Vagina (tissue), 2 donors: Measurements from ENCODE around the gene NEDD8. TPM values are rescaled to one million over a fixed set of nuclear protein-coding genes. Genes with fewer than 3 reads are reported as not detected.

Source experiments
- DNase-seq, 2 donors: peaks; one replicate each; pipeline ENCODE4 v3.0.0-alpha.2; 2017; ENCODE audit errors: extremely low spot score in 2 of 2
- H3K27ac ChIP-seq: fragments of 200-600 bp; sonication (generic); one replicate; pipeline ENCODE4 v1.5.1; 2019
- H3K27me3 ChIP-seq: fragments of 200-600 bp; sonication (generic); one replicate; pipeline ENCODE4 v1.5.1; 2019
- H3K36me3 ChIP-seq, 2 donors: fragments of 200-600 bp; sonication (generic); one replicate each; pipeline ENCODE4 v1.5.1; 2017 to 2019
- H3K4me1 ChIP-seq: fragments of 200-600 bp; sonication (generic); one replicate; pipeline ENCODE4 v1.5.1; 2019
- H3K4me3 ChIP-seq, 2 donors: fragments of 200-600 bp; sonication (generic); 1 replicate in 1 of 2; 2 replicates in 1 of 2; pipeline ENCODE4 v1.5.1; 2016 to 2019
- H3K9me3 ChIP-seq: fragments of 200-600 bp; sonication (generic); one replicate; pipeline ENCODE4 v1.5.1; 2019
- CTCF ChIP-seq, 3 experiments: fragments of 450-650 bp in 2 of 3; fragments of 200-600 bp in 1 of 3; sonication (generic) in 1 of 3; IDR thresholded peaks; one replicate each; pipeline ENCODE4 v1.5.1; 2017 to 2019; ENCODE audit warnings: antibody characterized with exemption in 3 of 3, mild to moderate bottlenecking in 2 of 3, moderate library complexity in 2 of 3
- POLR2A ChIP-seq, 2 donors: fragments of 450-650 bp; IDR thresholded peaks; one replicate each; pipeline ENCODE4 v1.6.1; 2017; ENCODE audit warnings: antibody characterized with exemption in 2 of 2, mild to moderate bottlenecking in 2 of 2, moderate library complexity in 2 of 2
- POLR2AphosphoS5 ChIP-seq, 2 donors: sonication (generic); formaldehyde crosslinking; IDR thresholded peaks; one replicate each; pipeline ENCODE4 v1.9.0; 2017; ENCODE audit warnings: antibody characterized with exemption in 2 of 2, mild to moderate bottlenecking in 2 of 2, low read depth in 1 of 2; ENCODE audit not compliant: insufficient read depth in 1 of 2
- intact Hi-C: fragments of 100-400 bp; cut with DNase I; formaldehyde crosslinking; loops from one replicate; pipeline ENCODE4 v1.15.1; 2023
- total RNA-seq: library from RNA; depleted of rRNA; stranded (reverse); fragments of >200 nt; gene quantifications from one replicate; pipeline ENCODE4 v1.2.3, GENCODE V29; 2016

The NEDD8 gene
- total RNA-seq, 1 donor from 2014 or later: 140 TPM

GRCh38 chr14:24189059-24189375 is 43.1 kb downstream of the NEDD8 start:
- no peak overlapping the region for H3K27ac ChIP-seq
- peaks cover 17% of the 10 kb centered on the region for H3K4me1 ChIP-seq
- DNase-seq: no peak
- intact Hi-C loops: no loop called here
- no peaks in the 10 kb centered on the region for H3K9me3 ChIP-seq
- TF ChIP-seq POLR2AphosphoS5 (IDR thresholded peaks at IDR 0.05; ENCODE audit: insufficient read depth in 1 of 2, low read depth in 1 of 2) (no peak), CTCF (IDR thresholded peaks at IDR 0.05) (no peak), POLR2A (IDR thresholded peaks at IDR 0.05) (no peak)
- no peaks in the 10 kb centered on the region for H3K27me3 ChIP-seq
- H3K4me3 ChIP-seq: peak overlapping the region; percentile 50 to 82
- peaks cover 0 to 40% of the 10 kb centered on the region in 2 donors for H3K36me3 ChIP-seq

- Histone ChIP-seq H3K4me1 (peaks cover 13% of the 10 kb centered on the region), H3K36me3 (peaks cover 0 to 46% of the 10 kb centered on the region in 2 donors)
- DNase-seq: peak in 1 of 2 donors; percentile 98
These were observed 43.7 kb downstream of the NEDD8 start, which contains the start of gene IPO4 for GRCh38 chr14:24188251-24189058. TSS of gene IPO4 (minus strand) at chr14:24188816. CDS start at chr14:24188787, 29 bp downstream.

GRCh38 chr14:24187539-24187915 is 44.6 kb downstream of the NEDD8 start:
- DNase-seq: no peak
- no peaks in the 10 kb centered on the region for H3K27me3 ChIP-seq
- H3K9me3 ChIP-seq: no peaks in the 10 kb centered on the region
- peaks cover 0 to 50% of the 10 kb centered on the region in 2 donors for H3K36me3 ChIP-seq
- intact Hi-C loops: no loop called here
- peak overlapping the region; percentile 50 to 82 for H3K4me3 ChIP-seq
- no peak for TF ChIP-seq POLR2A (IDR thresholded peaks at IDR 0.05)
- no peak for TF ChIP-seq CTCF (IDR thresholded peaks at IDR 0.05)
- TF ChIP-seq POLR2AphosphoS5 (IDR thresholded peaks at IDR 0.05; ENCODE audit: insufficient read depth in 1 of 2, low read depth in 1 of 2): no peak
- H3K4me1 ChIP-seq: peaks cover 13% of the 10 kb centered on the region
- no peak overlapping the region for H3K27ac ChIP-seq

More at GRCh38 chr14:24188251-24189058, 43.7 kb downstream of the NEDD8 start, which contains the start of gene IPO4:
- TF ChIP-seq CTCF (IDR thresholded peaks at IDR 0.05) (no peak), POLR2A (IDR thresholded peaks at IDR 0.05) (peak in 1 of 2 donors; percentile 2), POLR2AphosphoS5 (IDR thresholded peaks at IDR 0.05; ENCODE audit: insufficient read depth in 1 of 2, low read depth in 1 of 2) (peak; percentile 83 to 98)
- Histone ChIP-seq H3K27ac (peak within 1 kb of the TSS; percentile 23), H3K27me3 (no peaks in the 10 kb centered on the region), H3K9me3 (no peaks in the 10 kb centered on the region), H3K4me3 (peak within 1 kb of the TSS; percentile 50 to 82)
- intact Hi-C loops: no loop called here

- Histone ChIP-seq H3K4me3 (no peak overlapping the region), H3K9me3 (no peaks in the 10 kb centered on the region), H3K27me3 (no peaks in the 10 kb centered on the region), H3K36me3 (peaks cover 0 to 44% of the 10 kb centered on the region in 2 donors), H3K4me1 (peaks cover 13% of the 10 kb centered on the region), H3K27ac (no peak overlapping the region)
- intact Hi-C loops: no loop called here
- no peak for DNase-seq
- TF ChIP-seq POLR2AphosphoS5 (IDR thresholded peaks at IDR 0.05; ENCODE audit: insufficient read depth in 1 of 2, low read depth in 1 of 2) (no peak), POLR2A (IDR thresholded peaks at IDR 0.05) (no peak), CTCF (IDR thresholded peaks at IDR 0.05) (no peak)
These were observed 45.2 kb downstream of the NEDD8 start for GRCh38 chr14:24186831-24187538.
